ENCODE measurements around the gene WWC2.

GRCh38 chr4:183286590-183287308 lies 187.7 kb downstream of the WWC2 start:
- TF ChIP-seq EGR1 (IDR thresholded peaks at IDR 0.05) = no peak
- TF ChIP-seq ZBTB7A (IDR thresholded peaks at IDR 0.05; ENCODE audit: low read depth) = no peak
- TF ChIP-seq YY1 (IDR thresholded peaks at IDR 0.05; ENCODE audit: low read depth) = no peak
- no peak for TF ChIP-seq TEAD4 (IDR thresholded peaks at IDR 0.05)

All from Ishikawa (cell line).